HG02571 (cell line): ENCODE data around the gene ZNF579.
"Not testable (repeated sequence)": the region's sequence is repeated elsewhere in the genome, so short reads cannot be mapped to it uniquely, and the experiment has no call there.

Experiments
- ATAC-seq: cut with Tn5 transposase; IDR thresholded peaks from one replicate; pipeline ENCODE4 v1.9.1; 2021; ENCODE audit warnings: mild to moderate bottlenecking, moderate library complexity; ENCODE audit not compliant: unreplicated experiment

Gene ZNF579

DNA sequence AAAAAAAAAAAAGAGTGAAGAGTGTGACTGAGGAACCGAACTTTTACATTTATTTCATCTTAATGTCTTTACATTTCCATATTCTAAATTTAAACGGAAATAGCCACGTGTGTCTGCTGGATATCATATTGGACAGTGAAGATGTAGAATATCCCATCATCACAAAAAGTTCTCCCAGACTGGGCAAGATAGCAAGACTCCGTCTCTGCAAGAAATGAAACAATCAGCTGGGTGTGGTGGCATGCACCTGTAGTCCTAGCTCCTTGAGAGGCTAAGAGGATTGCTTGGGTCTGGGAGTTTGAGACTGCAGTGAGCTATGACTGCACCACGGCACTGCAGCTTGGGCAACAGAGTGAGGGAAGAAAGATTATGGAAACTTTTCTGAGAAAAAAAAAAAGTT, 3.9 kb downstream of the ZNF579 start:
- ATAC-seq, result no peak

DNA sequence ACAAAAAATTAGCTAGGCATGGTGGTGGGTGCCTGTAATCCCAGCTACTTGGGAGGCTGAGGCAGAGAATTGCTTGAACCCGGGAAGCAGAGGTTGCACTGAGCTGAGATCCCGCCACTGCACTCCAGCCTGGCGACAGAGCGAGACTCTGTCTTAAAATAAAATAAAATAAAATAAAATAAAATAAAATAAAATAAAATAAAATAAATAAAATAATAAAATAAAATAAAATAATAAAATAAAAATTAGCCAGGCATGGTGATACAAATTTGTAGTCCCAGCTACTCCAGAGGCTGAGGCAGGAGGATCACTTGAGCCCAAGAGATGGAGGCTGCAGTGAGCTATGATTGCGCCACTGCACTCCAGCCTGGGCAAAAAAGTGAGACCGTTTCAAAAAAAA, 6.7 kb downstream of the ZNF579 start:
- ATAC-seq, result not testable (repeated sequence)

DNA sequence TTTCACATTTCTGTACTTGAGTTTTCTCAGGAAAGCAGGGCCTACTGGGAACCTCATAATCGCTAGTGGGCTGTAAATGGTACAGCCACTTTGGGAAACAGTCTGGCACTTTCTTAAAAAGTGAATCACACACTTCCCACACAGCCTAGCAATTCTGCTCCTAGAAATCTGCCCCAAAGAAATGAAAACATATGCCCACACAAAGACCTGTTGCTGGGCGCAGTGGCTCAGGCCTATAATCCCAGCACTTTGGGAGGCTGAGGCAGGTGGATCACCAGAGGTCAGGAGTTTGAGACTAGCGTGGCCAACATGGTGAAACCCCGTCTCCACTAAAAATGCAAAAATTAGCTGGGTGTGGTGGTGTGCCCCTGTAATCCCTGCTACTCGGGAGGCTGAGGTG, 11.2 kb downstream of the ZNF579 start:
- not testable (repeated sequence) for ATAC-seq

DNA sequence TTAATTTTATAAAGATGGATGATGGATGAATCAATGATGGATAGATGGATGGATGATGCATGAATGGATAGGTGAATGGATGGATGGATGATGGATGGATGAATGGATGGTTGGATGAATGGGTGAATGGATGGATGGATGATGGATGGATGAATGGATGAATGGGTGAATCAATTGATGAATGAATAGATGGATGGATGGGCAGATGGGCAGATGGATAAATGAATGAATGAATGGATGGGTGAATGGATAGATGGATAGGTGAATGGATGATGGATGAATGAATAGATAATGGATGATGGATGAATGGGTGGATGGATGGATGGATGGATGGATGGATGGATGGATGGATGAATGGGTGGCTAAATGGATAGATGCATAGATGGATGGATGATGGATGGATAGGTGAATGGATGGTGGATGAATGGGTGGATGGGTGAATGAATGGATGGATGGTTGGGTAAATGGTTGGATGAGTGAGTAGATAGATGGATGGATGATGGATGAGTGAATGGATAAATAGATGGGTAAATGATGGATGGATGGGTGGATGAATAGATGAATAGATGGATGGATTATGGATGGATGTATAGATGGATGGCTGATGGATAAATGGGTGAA, 12.8 kb downstream of the ZNF579 start:
- no peak for ATAC-seq

DNA sequence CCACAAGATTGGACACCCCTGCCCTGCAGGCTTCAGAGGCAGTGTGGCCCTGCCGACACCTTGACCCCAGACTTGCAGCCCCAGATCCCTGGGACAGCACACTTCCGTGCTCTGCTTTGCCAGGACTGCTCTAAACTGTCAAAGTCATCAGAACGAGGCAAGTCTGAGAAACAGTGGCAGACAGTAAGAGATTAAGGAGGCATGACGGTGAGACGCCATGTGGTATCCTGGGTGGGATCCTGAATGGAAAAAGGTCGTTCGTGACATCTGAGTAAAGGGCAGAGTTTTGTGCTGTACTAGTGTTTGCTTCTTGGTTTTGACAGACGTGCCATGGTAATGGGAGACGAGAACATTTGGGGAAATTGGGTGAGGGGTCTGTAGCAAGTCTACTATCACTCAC, 13.8 kb downstream of the ZNF579 start:
- ATAC-seq, result no peak

DNA sequence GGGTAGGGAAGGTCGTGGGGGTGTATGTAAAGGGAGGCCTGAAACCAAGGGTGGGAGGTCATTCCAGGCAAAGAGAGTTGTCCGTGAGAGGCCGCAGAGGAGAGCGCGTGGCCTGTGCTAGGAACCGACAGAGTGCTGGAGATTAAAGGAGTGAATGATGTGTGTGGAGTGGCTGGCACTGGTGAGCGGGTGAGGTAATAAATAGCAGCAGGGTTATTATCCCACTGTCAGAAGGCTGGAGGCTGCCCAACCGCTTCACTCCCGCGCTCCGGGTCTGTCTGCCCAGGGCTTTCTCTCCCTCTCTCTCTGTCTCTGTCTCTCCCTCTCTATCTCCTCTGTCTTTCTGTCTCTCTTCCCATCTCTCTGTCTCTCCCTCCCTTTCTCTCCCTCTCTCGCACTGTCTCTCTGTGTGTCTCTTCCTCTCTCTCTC, 17.4 kb downstream of the ZNF579 start:
- ATAC-seq, result no peak

DNA sequence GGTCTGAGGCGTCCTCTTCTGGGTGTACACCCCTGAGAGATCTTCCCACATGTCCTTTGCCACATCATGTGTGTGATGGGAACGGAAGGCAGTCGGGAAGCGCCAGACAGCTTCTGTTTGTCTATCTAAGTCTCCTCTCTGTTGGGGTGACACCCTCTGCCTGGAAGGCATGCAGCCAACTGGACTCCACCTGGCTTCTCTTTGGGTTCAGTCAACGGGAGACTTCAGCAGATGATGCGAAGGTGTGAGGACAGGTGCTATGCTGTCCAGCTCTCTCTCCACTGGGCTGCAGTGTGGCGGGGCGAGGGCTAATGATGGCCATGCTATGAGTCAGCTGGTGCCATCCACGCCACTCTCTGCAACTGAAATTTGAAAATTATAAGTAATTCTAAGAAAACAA, 21.0 kb downstream of the ZNF579 start:
- ATAC-seq, result no peak

DNA sequence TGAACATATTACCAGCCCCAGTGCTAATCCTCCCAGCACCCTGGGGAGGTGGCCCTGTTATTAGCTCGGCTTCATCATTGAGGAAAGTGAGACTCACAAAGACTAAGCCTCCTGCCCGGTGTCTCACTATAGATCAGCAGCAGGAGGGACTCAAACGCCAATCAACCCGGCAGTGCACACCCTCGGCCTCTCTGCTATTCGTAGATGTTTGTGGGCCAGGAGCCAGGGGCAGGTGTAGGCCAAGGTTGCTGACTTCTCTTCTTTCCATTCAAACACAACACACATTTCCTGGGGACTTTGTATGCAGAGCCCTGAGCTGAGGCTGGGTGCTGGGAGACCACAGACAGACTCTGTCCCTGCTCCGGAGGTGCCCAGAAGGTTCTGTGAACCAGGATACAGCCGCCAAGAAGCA, 25.9 kb downstream of the ZNF579 start:
- no peak for ATAC-seq

DNA sequence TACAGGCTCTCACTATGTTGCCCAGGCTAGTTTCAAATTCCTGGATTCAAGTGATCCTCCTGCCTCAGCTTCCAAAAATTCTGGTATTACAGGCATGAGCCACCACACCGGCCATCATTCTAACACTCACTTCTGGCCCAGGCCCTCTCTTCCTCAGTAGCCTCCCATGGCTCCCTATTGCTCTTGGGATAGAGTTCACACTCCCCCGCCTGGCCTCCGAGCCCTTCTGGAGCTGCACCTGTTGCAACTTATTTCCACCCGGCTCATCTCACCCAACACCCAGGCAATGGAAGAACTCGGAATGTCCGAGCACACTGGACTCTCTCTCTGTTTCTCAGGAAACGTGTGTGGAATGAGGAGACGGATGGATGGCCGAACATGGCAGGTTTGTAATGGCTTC, 26.3 kb downstream of the ZNF579 start:
- ATAC-seq, result no peak

DNA sequence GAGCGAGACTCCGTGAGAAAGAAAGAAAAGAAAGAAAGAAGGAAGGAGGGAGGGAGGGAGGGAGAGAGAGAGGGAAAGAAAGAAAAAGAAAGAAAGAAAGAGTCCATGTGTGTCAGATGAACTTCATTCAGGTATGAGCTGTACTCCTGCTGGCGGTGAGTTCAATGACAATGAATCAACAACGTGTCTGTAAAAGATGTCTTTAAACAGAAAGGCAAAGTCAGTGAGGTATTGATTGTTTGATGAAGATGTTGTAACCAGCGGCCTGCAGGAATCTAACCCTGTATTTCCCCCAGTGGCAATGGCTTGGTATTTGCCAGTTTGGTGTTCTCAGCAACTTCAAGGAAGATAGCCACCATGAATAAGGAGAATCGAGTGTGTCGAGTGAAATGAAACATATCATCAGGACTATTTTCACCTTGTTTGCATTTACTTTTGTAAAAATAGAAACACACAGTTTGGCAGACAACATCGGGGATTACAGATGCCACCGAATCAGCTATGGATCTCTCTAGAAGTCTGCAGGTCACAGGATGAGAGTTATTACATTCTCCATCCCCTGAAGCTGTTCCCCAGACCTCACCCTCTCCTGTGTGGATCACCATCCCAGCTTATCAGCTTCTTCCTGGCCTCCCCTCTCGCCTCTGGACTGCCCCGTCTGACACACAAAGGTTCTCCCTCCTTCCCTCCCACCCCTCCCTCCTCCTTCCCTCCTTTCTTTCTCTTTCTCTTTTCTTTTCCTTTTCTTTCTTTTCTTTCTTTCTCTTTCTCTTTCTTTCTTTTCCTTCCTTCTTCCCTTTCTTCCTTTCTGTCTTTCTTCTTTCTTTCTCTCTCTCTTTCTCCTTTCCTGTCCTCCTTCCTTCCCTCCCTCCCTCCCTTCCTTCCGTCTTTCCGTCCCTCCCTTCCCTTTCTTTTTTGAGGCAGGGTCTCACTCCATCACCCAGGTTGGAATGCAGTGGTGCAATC, 27.1 kb downstream of the ZNF579 start:
- no peak for ATAC-seq

DNA sequence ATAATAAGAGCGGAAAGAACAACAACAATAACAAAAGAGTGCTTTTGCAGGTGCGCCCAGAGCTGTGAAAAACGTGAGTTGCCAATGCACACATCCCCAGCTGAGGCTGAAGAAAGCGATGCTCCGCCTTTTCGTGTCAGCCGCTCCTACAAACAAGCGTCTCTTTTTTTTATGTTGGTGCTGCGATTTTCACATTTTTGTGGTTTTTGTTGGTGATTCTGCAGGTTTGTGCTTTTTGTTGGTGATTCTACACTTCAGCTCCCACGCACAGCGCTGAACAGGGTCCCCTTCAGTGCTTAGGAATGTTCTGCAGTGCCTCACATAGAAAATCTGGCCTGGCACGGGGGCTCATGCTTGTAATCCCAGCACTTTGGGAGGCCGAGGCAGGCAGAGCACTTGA, 28.0 kb downstream of the ZNF579 start:
- no peak for ATAC-seq

DNA sequence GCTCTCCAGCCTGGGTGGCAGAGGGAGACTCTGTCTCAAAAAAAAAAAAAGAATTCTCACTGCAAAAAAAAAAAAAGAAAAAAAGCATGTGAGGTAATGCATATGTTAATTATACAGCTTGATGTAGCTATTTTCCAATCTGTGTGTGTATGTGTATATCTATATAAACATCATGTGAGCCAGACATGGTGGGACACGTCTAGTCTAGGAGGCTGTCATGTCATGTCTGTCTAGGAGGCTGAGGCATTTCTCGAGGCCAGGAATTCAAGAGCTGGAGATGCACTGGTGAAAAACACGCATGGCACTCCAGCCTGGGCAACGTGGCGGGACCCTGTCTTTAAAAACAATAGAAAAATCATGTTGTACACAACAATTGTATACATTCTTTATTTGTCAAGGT, 28.4 kb downstream of the ZNF579 start:
- ATAC-seq, result no peak

DNA sequence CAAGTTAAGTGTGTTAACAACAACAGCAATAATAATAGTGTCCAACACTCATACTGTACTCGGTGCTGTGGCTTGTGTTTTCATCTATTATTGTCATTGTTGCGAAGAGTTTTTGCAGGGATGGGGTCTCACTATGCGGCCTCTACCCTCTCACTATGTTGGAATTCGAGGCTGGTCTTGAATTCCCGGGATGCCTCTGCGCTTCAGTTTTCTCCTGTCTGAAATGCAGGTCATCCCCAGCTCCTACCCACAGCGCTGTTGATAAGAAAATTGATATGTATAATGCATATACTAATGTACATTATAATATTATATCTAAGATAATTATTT, 30.4 kb downstream of the ZNF579 start:
- ATAC-seq, result no peak

DNA sequence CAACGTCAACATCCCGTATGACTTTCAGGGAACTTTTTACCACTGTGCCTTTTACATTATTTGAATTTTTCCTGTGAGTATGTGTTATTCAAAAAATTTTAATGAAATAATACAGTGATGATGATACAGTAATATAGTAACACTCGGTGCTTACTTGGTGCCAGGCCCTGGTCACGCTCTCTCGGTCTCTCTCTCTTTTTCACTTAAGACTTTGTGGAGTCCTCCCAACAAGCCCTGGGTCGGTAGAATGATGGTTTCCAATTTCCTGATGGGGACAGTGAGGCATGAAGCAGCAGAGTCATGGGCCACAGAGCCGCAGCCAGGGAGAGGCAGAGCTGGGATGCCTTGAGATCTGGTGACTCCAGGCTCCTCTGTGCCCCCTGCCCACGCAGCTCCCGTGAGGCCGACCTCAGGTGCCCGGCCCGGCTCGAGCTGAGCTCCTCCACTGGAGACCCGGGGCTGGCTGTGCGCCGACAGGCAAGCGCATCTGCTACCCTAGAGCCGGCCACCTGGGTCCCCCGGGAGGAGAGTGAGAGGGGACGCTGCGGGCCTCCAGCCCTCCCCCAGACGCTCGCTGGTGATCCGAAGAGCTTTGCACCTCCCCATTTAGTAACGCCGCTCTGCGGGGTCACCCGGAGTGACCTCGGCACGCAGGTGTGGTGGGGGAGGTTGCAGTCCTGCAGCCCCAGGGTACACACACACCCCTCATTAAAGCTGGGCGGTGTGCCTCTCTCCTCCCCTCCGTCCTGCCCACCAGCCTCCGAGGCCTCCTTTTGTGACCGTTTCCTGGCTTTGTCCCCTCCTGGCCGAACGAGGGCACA, 30.9 kb downstream of the ZNF579 start:
- ATAC-seq, result no peak

DNA sequence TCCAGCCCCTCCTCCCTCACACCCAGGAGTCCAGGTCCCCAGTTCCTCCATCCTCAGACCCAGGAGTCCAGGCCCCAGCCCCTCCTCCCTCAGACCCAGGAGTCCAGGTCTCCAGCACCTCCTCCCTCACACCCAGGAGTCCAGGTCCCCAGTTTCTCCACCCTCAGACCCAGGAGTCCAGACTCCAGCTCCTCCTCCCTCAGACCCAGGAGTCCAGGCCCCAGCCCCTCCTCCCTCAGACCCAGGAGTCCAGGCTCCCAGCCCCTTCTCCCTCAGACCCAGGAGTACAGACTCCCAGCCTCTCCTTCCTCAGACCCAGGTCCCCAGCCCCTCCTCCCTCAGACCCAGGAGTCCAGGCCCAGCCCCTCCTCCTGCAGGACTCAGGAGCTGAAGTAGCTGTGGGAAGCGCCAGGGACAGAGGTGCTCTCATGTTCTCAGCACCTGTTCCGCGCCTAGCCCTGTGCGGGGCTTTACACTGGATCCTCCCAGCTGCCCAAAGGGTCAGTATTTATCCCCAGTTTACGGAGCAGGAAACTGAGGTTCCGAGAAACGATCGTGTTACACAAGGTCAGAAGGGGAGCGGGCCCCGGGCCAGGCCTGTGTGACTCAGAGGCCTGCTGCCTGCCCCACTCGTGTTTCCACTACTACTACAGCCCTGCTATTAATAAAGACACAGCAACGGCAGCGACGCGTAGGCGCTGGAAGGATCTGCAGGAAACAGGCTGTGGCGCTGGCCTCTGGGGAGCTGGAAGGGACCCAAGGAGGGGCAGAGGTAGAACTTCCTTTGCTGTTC, 33.6 kb downstream of the ZNF579 start:
- no peak for ATAC-seq

DNA sequence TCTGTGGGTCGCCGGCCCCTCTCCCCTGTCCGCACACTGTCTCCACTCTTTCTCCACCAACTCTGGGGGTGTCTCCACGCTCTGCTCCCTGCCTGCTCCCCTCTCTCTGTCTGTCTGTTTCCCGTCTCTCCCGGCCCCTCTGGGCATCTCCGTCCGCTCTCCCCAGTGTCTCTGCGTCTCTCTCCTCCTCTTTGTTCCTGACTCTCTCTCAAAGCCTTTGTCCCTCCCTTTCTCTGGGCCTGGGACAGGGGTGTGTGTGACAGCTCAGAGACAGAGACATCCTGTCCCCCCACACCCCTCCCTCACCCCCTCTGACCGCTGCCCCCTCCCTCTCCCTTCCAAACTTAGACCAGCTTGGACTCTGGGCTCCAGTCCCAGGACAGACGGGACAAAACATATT, 34.6 kb downstream of the ZNF579 start:
- no peak for ATAC-seq

DNA sequence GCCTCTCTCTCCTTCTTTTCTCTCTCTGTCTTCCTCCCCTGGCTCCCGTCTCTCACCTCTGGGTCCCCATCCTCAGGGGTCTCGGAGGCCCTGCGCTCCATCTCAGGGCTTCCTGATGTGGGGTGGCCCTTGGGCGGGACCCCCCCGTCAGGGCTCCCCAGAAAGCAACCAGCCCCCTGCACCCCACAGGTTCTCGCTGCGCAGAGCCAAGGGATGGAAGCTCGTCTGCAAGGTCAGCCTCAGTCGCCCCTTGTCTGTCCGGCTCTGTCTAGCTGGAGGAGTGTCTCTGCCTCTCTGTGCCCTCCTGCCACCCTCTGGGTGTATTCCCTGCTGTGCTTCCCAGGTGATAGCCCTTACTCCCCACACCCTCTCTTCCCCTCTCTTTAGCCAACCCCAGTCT, 35.2 kb downstream of the ZNF579 start, which contains the start of gene SBK3:
Gene SBK3 (minus strand): TSS at position 101 of the 400 bp plus-strand sequence. CDS start 0 bp downstream, at position 101.
- ATAC-seq, result no peak

DNA sequence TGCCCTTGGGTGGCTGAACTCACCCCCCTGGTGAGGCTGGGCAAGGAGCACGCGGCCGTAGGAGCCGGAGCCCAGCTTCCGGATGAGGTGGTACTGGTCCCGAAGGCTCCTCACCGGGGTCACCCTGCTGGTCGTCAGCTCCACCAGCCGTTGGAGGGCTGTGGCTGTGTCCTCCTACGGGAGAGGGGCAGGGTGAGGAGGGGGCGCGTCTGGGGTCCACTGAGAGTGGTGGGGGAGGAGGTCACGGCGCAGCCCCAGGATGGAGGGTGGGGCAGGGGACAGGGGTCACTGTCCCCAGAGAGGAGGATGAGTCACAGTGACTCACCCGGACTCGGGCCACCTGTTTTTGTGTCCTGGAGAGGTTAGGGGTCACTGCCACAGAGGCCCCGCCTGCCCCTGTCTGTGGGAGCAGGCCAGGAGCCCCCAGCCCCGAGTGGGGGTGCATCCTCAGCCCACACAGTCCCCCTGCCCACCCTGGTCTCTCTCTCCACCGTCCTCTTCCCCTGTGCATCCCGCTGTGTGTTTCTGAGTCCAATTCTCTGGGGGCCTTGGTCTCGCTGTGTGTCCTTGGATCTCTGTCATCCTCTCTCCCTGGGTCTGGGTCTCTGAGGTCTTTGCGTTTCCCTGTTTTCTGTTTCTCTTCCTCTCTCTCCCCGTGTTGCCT, 35.7 kb downstream of the ZNF579 start:
- no peak for ATAC-seq

DNA sequence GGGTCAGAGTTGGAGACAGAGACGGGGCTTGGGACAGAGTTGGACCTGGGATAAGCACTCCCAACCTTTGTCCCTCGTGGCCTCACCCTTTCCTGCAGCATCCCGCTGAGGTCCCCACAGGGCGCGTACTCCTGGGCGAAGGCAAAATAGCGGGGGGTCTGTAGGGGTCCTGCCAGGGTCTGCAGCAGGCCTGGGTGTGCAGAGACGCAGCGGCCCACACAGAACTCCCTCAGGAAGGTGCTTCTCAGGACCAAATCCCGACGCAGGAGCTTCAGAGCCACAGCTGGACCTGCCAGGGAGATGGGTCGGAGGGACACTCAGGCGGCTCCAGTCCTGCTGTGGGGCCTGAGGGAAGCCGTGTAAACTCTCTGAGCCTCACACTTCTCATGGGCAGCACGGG, 36.6 kb downstream of the ZNF579 start:
- no peak for ATAC-seq

DNA sequence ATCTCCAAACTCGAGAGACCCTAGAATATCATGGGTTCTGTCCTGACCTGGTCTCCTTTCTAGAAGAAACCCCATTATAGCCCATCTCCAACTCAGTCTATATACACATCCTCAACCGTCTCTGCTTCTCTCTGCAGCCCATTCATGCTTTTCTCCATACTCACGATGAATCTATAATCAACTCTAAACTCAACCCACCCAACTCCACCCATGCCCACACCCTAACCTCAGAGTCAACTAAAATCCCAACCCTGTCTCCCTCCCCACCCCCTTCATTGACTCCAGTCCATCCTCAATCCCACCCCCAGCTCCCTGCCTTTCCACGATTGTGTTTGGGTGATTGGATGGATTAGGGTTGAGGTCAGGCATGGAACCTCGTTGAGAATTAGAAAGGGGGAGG, 37.1 kb downstream of the ZNF579 start:
- ATAC-seq, result no peak
